ENCODE measurements around the gene CRACDL.

GRCh38 chr2:98870516-98871158 lies 65.4 kb downstream of the CRACDL start:
- no peak for TF ChIP-seq POLR2AphosphoS5 (IDR thresholded peaks at IDR 0.05; ENCODE audit: low read depth, low read length)
- TF ChIP-seq, protein P1, sequence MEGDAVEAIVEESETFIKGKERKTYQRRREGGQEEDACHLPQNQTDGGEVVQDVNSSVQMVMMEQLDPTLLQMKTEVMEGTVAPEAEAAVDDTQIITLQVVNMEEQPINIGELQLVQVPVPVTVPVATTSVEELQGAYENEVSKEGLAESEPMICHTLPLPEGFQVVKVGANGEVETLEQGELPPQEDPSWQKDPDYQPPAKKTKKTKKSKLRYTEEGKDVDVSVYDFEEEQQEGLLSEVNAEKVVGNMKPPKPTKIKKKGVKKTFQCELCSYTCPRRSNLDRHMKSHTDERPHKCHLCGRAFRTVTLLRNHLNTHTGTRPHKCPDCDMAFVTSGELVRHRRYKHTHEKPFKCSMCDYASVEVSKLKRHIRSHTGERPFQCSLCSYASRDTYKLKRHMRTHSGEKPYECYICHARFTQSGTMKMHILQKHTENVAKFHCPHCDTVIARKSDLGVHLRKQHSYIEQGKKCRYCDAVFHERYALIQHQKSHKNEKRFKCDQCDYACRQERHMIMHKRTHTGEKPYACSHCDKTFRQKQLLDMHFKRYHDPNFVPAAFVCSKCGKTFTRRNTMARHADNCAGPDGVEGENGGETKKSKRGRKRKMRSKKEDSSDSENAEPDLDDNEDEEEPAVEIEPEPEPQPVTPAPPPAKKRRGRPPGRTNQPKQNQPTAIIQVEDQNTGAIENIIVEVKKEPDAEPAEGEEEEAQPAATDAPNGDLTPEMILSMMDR (IDR thresholded peaks at IDR 0.05): no peak
- TF ChIP-seq GABPA (IDR thresholded peaks at IDR 0.05; ENCODE audit: low read depth): no peak
- no peak for TF ChIP-seq FOXJ3 (CRISPR knock-in tag; IDR thresholded peaks at IDR 0.05)
- TF ChIP-seq SMC3 (IDR thresholded peaks at IDR 0.05; ENCODE audit: low read depth, low read length): no peak
- TF ChIP-seq RAD21 (IDR thresholded peaks at IDR 0.05; ENCODE audit: low read length): no peak
- TF ChIP-seq YY1 (IDR thresholded peaks at IDR 0.05; ENCODE audit: low read depth): no peak

Data from SK-N-SH (cell line).